Effector CD4-positive, alpha-beta T cell (primary cell): Measurements from ENCODE around the gene IZUMO1. TPM values are rescaled to one million over a fixed set of nuclear protein-coding genes. Genes with fewer than 3 reads are reported as not detected.
A peak's percentile ranks its signal among the peaks of the same experiment; 100 is the strongest.
"Not testable (repeated sequence)": the region's sequence is repeated elsewhere in the genome, so short reads cannot be mapped to it uniquely, and the experiment has no call there.

Experiments
- DNase-seq: peaks from one replicate; pipeline ENCODE4 v3.0.0-alpha.2; 2020
- total RNA-seq: gene quantifications from one replicate; lab custom pipeline; 2026; lab: John Stamatoyannopoulos, UW

IZUMO1 gene
- total RNA-seq = not detected

GRCh38 chr19:48746738-48747575 is at the start of gene IZUMO1:
IZUMO1 (minus strand) TSS chr19:48746909; CDS start chr19:48745859, 1,050 bp downstream.
- DNase-seq = peak; percentile 41

DNA sequence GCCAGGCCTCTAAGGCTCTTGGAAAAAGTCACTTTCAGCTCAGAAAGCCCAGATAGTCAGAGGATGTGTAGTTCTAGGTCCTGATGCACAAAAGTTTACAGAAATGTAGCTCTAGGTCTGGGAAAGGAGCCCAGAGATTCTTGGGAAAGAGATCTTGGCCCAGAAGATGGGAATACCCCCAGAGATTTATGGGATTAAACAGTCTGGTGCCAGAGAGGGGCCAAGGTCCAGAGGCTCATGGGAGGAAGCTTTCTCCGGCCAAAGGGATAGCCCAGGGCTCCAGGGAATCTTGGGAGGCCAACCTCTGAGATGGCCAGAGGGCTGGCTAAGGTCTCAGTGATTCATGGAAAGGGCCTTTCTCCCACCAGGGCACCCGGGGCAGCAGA is 49.0 kb upstream of the IZUMO1 start:
- DNase-seq = no peak

GRCh38 chr19:48795055-48795684 is 48.5 kb upstream of the IZUMO1 start:
- DNase-seq = peak; percentile 79

- DNase-seq = no peak
These were observed 47.6 kb upstream of the IZUMO1 start for GRCh38 chr19:48794291-48794690.

DNA sequence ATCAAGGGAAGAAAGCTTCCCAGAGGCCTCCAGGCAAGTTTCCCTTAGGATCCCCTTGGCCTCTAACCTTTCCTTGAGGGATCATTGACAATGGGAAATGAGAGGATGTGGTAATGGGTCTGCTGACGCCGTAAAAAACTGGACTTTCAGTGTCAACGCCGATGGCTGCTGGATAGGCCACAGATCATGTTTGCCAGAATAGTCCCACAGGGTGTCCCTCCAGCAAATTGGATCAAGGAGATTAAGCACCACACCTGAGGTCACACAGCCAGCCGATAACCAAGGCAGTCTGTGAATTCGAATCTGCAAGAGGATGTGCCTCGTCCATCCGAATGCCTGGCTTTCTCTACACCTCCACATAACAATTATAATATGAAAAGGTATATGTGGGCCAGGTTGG is 46.6 kb upstream of the IZUMO1 start:
- DNase-seq = no peak

GRCh38 chr19:48787331-48787730 is 40.6 kb upstream of the IZUMO1 start:
- not testable (repeated sequence) for DNase-seq

DNA sequence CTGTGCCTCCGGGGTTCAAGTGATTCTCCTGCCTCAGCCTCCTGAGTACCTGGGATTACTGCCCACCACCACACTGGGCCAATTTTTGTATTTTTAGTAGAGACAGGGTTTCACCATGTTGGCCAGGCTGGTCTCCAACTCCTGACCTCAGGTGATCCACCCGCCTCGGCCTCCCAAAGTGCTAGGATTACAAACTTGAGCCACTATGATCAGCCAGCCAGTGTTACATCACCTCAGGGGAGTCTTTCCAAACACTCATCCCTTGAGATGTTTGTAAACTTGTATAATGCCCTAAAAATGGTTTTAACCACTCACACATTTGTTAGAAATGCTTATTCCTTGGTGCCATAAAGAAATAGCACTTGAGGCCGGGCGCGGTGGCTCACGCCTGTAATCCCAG is 39.7 kb upstream of the IZUMO1 start:
- DNase-seq = not testable (repeated sequence)

DNA sequence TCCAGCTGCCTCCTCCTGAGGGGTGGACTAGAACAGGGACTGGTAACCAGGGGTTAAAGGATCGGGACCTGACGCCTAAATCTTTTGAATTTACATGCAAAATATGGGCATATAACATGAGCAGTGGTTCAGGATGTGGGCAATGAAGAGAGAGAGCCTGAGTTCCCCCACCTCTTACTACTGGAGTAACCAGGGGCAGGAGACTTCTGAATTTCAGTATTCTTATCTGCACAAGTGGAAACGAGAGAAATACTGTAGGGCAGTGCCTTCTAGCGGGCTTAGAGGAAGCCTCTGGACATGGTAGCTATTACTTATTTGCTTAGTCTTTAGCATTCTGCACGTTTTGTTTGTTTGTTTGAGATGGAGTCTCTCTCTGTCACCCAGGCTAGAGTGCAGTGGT is 37.8 kb upstream of the IZUMO1 start:
- no peak for DNase-seq

GRCh38 chr19:48780631-48781391 is 34.1 kb upstream of the IZUMO1 start:
- no peak for DNase-seq

- no peak for DNase-seq
These were observed 32.9 kb upstream of the IZUMO1 start for GRCh38 chr19:48779636-48780035.

- no peak for DNase-seq
These were observed 31.0 kb upstream of the IZUMO1 start for GRCh38 chr19:48777720-48778119.

DNA sequence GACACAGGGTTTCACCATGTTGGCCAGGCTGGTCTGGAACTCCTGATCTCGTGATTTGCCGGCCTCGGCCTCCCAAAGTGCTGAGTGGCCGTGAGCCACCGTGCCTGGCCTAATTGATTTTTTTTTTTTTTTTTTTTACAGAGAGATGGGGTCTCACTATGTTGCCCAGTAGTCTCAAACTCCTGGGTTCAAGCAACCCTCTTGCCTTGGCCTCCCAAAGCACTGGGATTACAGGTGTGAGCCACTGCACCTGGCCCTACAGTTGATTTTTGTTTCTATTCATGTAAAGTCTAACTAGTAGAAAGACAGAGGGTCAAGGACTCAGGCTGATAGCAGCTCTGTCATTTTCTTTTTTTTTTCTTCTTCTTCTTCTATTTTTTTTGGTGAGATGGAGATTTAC is 30.4 kb upstream of the IZUMO1 start:
- no peak for DNase-seq

- DNase-seq = no peak
These were observed 25.8 kb upstream of the IZUMO1 start for GRCh38 chr19:48772503-48772953.

- DNase-seq = no peak
These were observed 24.2 kb upstream of the IZUMO1 start for GRCh38 chr19:48770734-48771472.

GRCh38 chr19:48770266-48770665 is 23.6 kb upstream of the IZUMO1 start:
- DNase-seq = no peak

- DNase-seq = no peak
These were observed 22.4 kb upstream of the IZUMO1 start for GRCh38 chr19:48768994-48769713.

DNA sequence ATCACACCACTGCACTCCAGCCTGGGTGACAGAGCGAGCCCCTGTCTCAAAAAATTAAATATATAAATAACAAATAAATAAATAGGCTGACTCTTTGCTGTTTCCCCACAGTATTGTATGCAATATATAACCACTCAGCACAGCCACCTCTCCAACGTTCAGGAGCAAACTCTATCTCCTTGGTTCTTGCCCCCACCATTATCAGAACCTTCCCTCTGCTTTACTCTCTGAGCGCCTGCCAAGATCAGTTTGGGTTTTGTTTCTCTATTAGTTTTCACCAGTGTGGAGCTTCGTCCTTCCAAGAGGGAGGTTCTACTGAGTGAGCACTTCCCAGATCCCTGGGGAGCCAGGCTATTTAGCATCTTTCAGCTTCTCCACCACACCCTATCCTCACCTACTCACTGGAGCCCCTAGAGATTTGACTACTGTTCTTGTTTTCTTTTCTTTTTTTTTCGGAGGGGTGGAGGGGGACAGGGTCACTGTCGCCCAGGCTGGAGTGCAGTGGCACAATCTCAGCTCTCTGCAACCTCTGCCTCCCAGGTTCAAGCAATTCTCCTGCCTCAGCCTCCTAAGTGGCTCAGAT is 21.6 kb upstream of the IZUMO1 start:
- not testable (repeated sequence) for DNase-seq

DNA sequence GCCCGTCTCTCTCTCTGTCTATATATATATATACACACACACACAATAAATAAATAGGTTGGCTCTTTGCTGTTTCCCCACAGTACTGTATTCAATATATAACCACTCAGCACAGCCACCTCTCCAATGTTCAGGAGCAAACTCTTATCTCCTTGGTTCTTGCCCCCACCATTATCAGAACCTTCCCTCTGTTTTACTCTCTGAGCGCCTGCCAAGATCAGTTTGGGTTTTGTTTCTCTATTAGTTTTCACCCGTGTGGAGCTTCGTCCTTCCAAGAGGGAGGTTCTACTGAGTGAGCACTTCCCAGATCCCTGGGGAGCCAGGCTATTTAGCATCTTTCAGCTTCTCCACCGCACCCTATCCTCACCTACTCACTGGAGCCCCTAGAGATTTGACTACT is 19.1 kb upstream of the IZUMO1 start:
- not testable (repeated sequence) for DNase-seq

- no peak for DNase-seq
These were observed 13.9 kb upstream of the IZUMO1 start for GRCh38 chr19:48760504-48761205.

DNA sequence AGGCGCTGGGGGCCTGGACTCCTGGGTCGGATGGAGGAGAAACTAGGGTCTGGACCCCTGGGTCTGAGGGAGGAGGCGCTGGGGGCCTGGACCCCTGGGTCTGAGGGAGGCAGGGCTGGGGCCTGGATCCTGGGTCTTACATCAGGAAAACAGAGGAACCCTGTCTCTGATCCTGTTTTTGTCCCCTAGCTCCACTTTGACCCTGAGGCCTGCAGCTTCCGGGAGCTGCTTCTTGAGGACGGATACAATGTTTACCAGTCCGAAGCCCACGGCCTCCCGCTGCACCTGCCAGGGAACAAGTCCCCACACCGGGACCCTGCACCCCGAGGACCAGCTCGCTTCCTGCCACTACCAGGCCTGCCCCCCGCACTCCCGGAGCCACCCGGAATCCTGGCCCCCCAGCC is 11.0 kb upstream of the IZUMO1 start:
- no peak for DNase-seq
